HG03025 (cell line): ENCODE results near the gene THY1.
"Not testable (repeated sequence)": the region's sequence is repeated elsewhere in the genome, so short reads cannot be mapped to it uniquely, and the experiment has no call there.

Source experiments
- ATAC-seq: cut with Tn5 transposase; IDR thresholded peaks from one replicate; pipeline ENCODE4 v1.9.1; 2021; ENCODE audit warnings: mild to moderate bottlenecking, moderate library complexity; ENCODE audit not compliant: unreplicated experiment, low FRiP score

Gene THY1

GRCh38 chr11:119422809-119423508, at the start of gene THY1:
TSS of gene THY1 (minus strand) at chr11:119423172. CDS start at chr11:119420905, 2,267 bp downstream.
- no peak for ATAC-seq

DNA sequence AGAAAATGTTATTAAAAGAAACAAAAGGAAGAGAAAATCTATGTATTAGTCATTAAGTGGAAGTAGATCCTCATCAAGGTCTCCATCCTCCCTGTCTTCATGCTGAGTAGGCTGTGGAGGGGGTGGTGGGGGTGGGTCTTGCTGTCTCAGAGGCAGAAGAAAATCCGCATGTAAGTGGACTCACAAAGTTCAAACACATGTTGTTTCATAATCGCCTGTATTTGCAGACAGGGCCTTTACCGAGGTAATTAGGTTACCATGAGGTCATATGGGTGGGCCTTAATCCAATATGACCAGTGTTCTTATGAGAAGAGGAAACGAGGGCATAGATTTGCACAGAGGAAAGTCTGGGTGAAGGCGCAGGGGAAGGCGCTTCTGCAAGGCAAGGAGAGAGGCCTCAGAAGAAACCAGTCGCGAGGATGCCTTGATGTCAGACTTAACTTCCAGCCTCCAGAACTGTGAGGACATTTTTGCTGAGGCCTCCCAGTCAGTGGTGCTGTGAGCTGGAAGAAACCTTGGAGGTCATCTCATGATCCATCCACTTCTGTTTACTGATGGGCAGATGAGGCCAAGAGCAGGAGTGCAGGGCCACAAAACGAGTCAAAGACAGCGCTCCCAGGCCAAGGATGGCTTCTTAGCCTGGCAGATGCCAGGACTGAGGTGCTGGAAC, 49.3 kb upstream of the THY1 start:
- ATAC-seq, result no peak

DNA sequence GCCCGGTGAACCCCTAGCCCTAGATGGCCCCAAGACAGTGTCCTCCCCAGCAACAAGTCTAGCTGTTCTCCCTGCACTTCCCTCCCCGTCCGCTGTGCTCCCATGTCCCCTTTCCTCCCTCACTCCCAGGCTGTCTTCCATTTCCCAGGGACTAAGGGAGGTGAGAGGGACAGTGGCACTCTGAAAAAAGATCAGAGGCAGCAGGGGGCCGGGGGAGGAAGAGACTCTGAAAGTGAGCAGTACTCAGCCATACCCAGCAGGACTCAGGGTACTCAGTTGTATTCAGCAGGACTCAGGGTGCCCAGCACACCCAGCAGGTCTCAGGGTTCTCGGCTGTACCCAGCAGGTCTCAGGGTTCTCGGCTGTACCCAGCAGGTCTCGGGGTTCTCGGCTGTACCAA, 48.4 kb upstream of the THY1 start:
- ATAC-seq, result no peak

GRCh38 chr11:119470317-119471291, 47.6 kb upstream of the THY1 start:
- no peak for ATAC-seq

DNA sequence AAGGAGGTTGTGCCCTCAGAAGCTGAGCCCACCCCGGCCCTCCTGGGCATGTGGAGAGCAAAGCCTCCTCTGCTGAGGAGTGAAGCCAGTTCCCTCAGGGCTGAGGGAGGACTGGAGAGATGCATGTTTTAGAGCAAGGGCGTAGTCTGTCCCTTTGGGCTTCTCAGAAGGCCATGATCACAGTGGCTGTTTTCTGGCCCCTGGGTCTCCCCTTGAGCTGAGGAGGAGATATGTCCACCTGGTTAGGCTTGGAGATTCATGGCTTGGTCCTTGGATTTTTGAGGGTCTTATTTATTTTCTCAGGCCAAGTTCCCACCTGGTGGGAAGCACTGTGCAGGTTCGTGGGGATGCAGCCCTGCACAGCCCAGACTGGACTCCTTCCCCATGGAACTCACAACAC, 46.5 kb upstream of the THY1 start:
- ATAC-seq, result no peak

DNA sequence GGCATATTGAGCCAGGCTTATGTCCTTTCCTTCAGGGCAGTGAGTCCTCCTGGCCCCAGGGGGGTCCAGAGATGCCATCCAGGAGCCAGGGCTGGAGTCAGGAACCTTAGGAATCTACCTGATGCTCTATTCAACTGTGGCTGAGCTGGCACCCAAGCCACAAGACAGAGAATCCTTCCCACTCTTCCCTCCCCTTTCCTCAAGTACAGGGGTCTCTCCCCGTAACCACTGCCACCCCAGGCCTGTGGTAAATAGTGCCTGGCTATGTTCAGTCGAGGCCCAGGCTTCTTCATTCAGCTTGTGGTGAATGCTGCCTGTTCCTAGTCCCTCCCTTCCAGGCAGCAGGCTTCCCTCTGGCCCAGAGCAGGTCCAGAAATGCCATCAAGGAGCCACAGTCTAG, 45.5 kb upstream of the THY1 start:
- no peak for ATAC-seq

- no peak for ATAC-seq
Observed at GRCh38 chr11:119461229-119461963, 38.4 kb upstream of the THY1 start.

GRCh38 chr11:119460582-119460981, 37.6 kb upstream of the THY1 start:
- ATAC-seq, result no peak

GRCh38 chr11:119460097-119460496, 37.1 kb upstream of the THY1 start:
- no peak for ATAC-seq

DNA sequence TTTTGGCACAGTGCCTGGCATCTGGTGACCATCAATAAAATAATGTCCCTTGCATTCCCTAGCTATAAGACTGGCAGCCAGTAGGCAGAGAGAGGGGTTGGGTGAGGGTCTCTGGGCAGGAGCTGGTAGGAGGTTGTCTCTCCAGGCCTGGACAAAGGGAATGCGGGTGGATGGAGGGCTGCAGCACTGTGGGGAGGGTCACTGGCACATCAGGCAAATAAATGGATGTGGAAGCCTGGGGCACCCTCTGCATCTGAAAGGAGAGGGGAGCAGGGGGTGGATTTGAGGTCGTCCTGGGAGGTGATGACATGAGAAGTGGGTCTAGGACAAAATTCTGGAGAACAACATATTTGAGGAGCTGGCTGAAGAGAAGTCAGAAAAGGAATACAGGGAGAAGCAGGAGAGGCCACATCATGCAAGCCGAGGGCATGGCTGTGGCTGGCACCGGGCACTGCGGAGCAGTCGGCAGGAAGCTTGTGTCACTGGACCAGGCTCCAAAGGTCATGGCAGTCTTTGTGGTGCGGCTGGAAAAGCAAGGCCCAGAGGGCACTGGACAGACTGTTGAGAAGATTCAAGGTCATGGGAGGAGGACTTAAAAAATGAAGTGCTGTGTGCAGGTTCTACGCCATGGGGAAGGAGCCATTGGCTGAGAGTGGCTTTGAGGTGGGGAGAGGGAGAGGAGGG, 36.5 kb upstream of the THY1 start:
- no peak for ATAC-seq

DNA sequence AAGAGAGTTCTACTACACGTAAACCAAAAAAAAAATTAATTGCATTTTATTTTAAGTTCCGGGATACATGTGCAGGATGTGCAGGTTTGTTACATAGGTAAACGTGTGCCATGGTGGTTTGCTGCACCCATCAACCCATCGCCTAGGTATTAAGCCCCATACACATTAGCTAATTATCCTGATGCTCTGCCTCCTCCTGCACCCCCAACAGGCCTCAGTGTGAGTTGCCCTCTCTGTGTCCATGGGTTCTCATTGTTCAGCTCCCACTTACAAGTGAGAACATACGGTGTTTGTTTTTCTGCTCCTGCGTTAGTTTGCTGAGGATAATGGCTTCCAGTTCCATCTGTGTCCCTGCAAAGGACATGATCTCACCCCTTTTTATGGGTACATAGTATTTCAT, 32.7 kb upstream of the THY1 start:
- ATAC-seq, result not testable (repeated sequence)

GRCh38 chr11:119455241-119455640, 32.3 kb upstream of the THY1 start:
- not testable (repeated sequence) for ATAC-seq

DNA sequence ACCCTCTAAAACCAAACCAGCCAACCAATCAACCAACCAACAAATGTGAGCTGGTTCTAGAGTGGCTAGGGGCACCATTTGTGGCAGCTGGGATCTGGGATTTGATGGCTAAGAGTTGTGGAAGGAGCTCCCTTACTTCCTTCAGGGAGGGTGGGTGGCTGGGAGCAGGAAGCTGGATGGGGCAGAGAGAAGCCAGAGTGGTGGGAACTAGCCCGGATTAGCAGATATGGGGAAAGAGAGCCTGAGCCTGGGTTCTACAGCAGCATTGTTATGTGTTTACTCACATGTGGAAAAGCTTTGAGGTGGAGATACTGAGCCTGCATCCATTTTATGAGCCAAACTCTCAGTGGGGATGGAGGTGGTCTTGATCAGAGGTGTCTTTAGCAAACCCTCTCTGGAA, 30.9 kb upstream of the THY1 start:
- ATAC-seq, result no peak

GRCh38 chr11:119450590-119451326, 27.8 kb upstream of the THY1 start:
- no peak for ATAC-seq

DNA sequence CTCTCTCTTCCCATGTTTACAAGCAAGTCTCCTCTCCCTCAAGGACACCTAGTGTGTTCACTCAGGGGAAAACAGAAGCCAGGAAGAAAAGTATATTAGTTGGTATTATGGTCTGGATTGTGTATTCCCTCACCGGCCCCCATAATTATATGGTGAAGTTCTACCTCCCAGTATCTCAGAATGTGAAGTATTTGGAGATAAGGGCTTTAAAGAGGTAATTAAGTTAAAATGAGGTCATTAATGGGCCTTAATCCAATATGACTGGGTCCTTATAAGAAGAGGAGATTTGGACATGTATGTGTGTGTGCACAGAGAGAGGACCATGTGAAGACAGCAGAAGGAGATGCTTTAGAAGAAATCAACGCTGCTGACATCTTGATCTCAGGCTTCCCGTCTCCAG, 26.5 kb upstream of the THY1 start:
- ATAC-seq, result no peak

DNA sequence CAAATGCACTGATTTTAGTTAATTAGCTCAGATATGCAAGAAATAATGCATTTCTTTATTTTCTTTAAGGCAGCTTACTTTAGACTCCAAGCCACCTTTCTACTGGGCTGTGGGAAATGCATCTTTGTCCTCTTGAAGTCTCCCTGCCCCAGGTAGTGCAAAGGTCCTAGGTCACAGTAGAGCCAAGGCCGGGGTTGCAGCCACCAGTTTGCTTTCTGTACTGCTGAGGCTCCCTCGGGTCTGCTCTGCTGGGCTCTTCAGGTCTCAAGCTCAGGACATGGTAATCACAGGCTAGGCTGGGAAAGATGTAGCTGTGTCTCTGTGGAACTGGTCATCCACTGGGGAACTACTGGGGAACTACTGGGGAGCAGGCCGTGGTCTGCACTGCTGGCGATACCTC, 25.4 kb upstream of the THY1 start:
- ATAC-seq, result no peak

- no peak for ATAC-seq
Observed at GRCh38 chr11:119447664-119448242, 24.8 kb upstream of the THY1 start.

- ATAC-seq, result no peak
Observed at GRCh38 chr11:119446871-119447663, 24.1 kb upstream of the THY1 start.
